GM19240 (cell line): ENCODE measurements around the gene NHERF1.

Experiments
- DNase-seq: peaks from one replicate; pipeline ENCODE4 v3.0.0; 2011; ENCODE audit warnings: low spot score; ENCODE audit not compliant: insufficient read length

The NHERF1 gene

GRCh38 chr17:74749279-74750038 is 1.0 kb downstream of the NHERF1 start:
- no peak for DNase-seq

GRCh38 chr17:74750039-74750326 is 1.6 kb downstream of the NHERF1 start:
- no peak for DNase-seq

- DNase-seq = no peak
These were observed 2.1 kb downstream of the NHERF1 start for GRCh38 chr17:74750327-74751069.

GRCh38 chr17:74752415-74752814 is 4.0 kb downstream of the NHERF1 start:
- no peak for DNase-seq

GRCh38 chr17:74752822-74753401 is 4.5 kb downstream of the NHERF1 start:
- no peak for DNase-seq

GRCh38 chr17:74754832-74755231 is 6.4 kb downstream of the NHERF1 start:
- DNase-seq = no peak

GRCh38 chr17:74755533-74755932 is 7.1 kb downstream of the NHERF1 start:
- DNase-seq = no peak

- DNase-seq = no peak
These were observed 8.5 kb downstream of the NHERF1 start for GRCh38 chr17:74756891-74757290.

GRCh38 chr17:74757502-74757901 is 9.1 kb downstream of the NHERF1 start:
- no peak for DNase-seq

GRCh38 chr17:74757931-74758847 is 9.8 kb downstream of the NHERF1 start:
- DNase-seq = no peak

- no peak for DNase-seq
These were observed 10.4 kb downstream of the NHERF1 start for GRCh38 chr17:74758848-74759168.

- peak; percentile 70 for DNase-seq
These were observed 10.9 kb downstream of the NHERF1 start for GRCh38 chr17:74759243-74759801.

- DNase-seq = no peak
These were observed 11.5 kb downstream of the NHERF1 start for GRCh38 chr17:74759941-74760340.

GRCh38 chr17:74760404-74761105 is 12.1 kb downstream of the NHERF1 start:
- DNase-seq = no peak

- DNase-seq = no peak
These were observed 13.0 kb downstream of the NHERF1 start for GRCh38 chr17:74761419-74761818.

- DNase-seq = no peak
These were observed 13.5 kb downstream of the NHERF1 start for GRCh38 chr17:74761931-74762330.

- no peak for DNase-seq
These were observed 15.3 kb downstream of the NHERF1 start for GRCh38 chr17:74763565-74764387.

GRCh38 chr17:74764751-74765286 is 16.4 kb downstream of the NHERF1 start:
- no peak for DNase-seq

- DNase-seq = no peak
These were observed 18.0 kb downstream of the NHERF1 start for GRCh38 chr17:74766413-74766812.

- DNase-seq = no peak
These were observed 18.7 kb downstream of the NHERF1 start for GRCh38 chr17:74767111-74767516.
